ENCODE data around the gene EPB41. TPM values are rescaled to one million over a fixed set of nuclear protein-coding genes. Genes with fewer than 3 reads are reported as not detected.

The EPB41 gene
- polyA plus RNA-seq, 1 of the 3 experiments (the other 2 are of a cell fraction) = 7.4 TPM

DNA sequence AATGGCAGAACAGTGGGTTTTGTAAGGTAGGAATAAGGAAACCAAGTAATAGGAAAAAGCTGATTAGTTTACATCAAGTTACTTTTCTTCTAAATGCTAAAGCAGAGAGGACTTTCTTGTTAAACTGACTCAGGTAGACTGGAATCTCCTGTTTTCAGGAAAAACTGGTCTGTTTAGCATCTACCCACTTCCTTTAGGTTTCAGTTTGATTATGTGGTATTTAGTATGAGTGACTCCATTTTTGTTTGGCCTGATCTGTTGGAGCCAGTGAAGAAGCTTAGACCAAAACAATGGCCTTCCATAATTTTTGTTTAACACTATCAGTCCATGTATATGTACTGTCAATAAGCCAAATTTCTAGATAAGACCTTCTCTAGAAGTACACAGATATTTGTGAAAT is 88.4 kb downstream of the EPB41 start:
- H2AFZ ChIP-seq (ENCODE audit: low read depth) = no peak overlapping the region
- no peak for TF ChIP-seq JUND (IDR thresholded peaks at IDR 0.05)
- TF ChIP-seq MEF2A (IDR thresholded peaks at IDR 0.05; ENCODE audit: borderline replicate concordance, low read depth) = no peak
- TF ChIP-seq GABPA (IDR thresholded peaks at IDR 0.05; ENCODE audit: low read depth) = no peak
- no peak for TF ChIP-seq NRF1 (IDR thresholded peaks at IDR 0.05; ENCODE audit: low read depth, low read length)
- H4K20me1 ChIP-seq (ENCODE audit: insufficient read depth) = no peaks in the 10 kb centered on the region
- no peaks in the 10 kb centered on the region for H3K4me1 ChIP-seq (ENCODE audit: control insufficient read depth in 1 of 2, insufficient read depth in 2 of 2, low read depth in 1 of 2, low read length in 1 of 2)
- ChIA-PET POLR2A (no interaction called here), CTCF (interaction anchor here (1.2 kb wide), 1 partner anchor 121 kb away, joined by 4 read pairs; no protein-coding TSS in a partner anchor)
- H3K9ac ChIP-seq = no peak overlapping the region
- no peak overlapping the region for H3K4me2 ChIP-seq
- no peaks in the 10 kb centered on the region for H3K27me3 ChIP-seq (ENCODE audit: insufficient read depth)
- DNase-seq = no peak
- no peaks in the 10 kb centered on the region for H3K36me3 ChIP-seq (replicated peaks in 1 of 2; ENCODE audit: control insufficient read depth in 1 of 2, insufficient read depth in 2 of 2, low read length in 1 of 2)
- H3K9me2 ChIP-seq = no peaks in the 10 kb centered on the region
- H3K27ac ChIP-seq (ENCODE audit: low read depth in 2 of 2, low read length in 1 of 2) = no peak overlapping the region
- H3K79me2 ChIP-seq (ENCODE audit: insufficient read depth) = no peaks in the 10 kb centered on the region
- no peak overlapping the region for H3K4me3 ChIP-seq (ENCODE audit: low read depth in 2 of 2, low read length in 1 of 2)
- no peaks in the 10 kb centered on the region for H3F3A ChIP-seq (replicated peaks; ENCODE audit: insufficient read depth)
- no peaks in the 10 kb centered on the region for H3K9me3 ChIP-seq

DNA sequence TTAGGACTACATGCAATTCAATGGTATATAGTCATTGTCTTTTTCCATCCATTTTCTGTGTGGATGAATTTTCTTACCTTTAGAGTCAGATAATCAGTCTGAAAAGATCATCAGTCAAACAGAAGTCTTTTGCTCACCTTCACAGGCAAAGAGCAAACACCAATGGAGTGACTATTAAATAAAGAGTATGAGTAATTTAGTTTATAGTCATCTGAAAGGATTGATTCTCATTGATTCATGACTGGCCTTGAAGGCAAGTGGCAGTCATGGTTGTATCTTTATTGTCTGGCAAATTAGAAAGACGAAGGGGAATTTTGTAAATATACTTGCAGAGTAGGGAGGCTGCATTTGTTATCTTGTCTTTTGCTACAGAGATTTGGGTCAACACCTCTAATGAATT is 89.9 kb downstream of the EPB41 start:
- Histone ChIP-seq H3F3A (replicated peaks; ENCODE audit: insufficient read depth) (no peaks in the 10 kb centered on the region), H3K79me2 (ENCODE audit: insufficient read depth) (no peaks in the 10 kb centered on the region), H3K27me3 (ENCODE audit: insufficient read depth) (no peaks in the 10 kb centered on the region), H4K20me1 (ENCODE audit: insufficient read depth) (no peaks in the 10 kb centered on the region), H2AFZ (ENCODE audit: low read depth) (no peak overlapping the region), H3K4me2 (no peak overlapping the region), H3K36me3 (replicated peaks in 1 of 2; ENCODE audit: control insufficient read depth in 1 of 2, insufficient read depth in 2 of 2, low read length in 1 of 2) (no peaks in the 10 kb centered on the region), H3K9me2 (no peaks in the 10 kb centered on the region), H3K4me1 (ENCODE audit: control insufficient read depth in 1 of 2, insufficient read depth in 2 of 2, low read depth in 1 of 2, low read length in 1 of 2) (no peaks in the 10 kb centered on the region), H3K27ac (ENCODE audit: low read depth in 2 of 2, low read length in 1 of 2) (no peak overlapping the region), H3K9ac (no peak overlapping the region), H3K9me3 (no peaks in the 10 kb centered on the region), H3K4me3 (ENCODE audit: low read depth in 2 of 2, low read length in 1 of 2) (no peak overlapping the region)
- CTCF ChIA-PET = no interaction called here
- DNase-seq = no peak
- POLR2A ChIA-PET = no interaction called here
- TF ChIP-seq, protein P1, sequence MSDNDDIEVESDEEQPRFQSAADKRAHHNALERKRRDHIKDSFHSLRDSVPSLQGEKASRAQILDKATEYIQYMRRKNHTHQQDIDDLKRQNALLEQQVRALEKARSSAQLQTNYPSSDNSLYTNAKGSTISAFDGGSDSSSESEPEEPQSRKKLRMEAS (IDR thresholded peaks at IDR 0.05; ENCODE audit: low read depth) = no peak
- TF ChIP-seq, protein P2, sequence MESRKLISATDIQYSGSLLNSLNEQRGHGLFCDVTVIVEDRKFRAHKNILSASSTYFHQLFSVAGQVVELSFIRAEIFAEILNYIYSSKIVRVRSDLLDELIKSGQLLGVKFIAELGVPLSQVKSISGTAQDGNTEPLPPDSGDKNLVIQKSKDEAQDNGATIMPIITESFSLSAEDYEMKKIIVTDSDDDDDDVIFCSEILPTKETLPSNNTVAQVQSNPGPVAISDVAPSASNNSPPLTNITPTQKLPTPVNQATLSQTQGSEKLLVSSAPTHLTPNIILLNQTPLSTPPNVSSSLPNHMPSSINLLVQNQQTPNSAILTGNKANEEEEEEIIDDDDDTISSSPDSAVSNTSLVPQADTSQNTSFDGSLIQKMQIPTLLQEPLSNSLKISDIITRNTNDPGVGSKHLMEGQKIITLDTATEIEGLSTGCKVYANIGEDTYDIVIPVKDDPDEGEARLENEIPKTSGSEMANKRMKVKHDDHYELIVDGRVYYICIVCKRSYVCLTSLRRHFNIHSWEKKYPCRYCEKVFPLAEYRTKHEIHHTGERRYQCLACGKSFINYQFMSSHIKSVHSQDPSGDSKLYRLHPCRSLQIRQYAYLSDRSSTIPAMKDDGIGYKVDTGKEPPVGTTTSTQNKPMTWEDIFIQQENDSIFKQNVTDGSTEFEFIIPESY (IDR thresholded peaks at IDR 0.05; ENCODE audit: borderline replicate concordance, low read depth) = no peak
- TF ChIP-seq, protein P3, sequence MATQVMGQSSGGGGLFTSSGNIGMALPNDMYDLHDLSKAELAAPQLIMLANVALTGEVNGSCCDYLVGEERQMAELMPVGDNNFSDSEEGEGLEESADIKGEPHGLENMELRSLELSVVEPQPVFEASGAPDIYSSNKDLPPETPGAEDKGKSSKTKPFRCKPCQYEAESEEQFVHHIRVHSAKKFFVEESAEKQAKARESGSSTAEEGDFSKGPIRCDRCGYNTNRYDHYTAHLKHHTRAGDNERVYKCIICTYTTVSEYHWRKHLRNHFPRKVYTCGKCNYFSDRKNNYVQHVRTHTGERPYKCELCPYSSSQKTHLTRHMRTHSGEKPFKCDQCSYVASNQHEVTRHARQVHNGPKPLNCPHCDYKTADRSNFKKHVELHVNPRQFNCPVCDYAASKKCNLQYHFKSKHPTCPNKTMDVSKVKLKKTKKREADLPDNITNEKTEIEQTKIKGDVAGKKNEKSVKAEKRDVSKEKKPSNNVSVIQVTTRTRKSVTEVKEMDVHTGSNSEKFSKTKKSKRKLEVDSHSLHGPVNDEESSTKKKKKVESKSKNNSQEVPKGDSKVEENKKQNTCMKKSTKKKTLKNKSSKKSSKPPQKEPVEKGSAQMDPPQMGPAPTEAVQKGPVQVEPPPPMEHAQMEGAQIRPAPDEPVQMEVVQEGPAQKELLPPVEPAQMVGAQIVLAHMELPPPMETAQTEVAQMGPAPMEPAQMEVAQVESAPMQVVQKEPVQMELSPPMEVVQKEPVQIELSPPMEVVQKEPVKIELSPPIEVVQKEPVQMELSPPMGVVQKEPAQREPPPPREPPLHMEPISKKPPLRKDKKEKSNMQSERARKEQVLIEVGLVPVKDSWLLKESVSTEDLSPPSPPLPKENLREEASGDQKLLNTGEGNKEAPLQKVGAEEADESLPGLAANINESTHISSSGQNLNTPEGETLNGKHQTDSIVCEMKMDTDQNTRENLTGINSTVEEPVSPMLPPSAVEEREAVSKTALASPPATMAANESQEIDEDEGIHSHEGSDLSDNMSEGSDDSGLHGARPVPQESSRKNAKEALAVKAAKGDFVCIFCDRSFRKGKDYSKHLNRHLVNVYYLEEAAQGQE (IDR thresholded peaks at IDR 0.05; ENCODE audit: low read depth, low read length) = no peak
- TF ChIP-seq MEF2A (IDR thresholded peaks at IDR 0.05; ENCODE audit: borderline replicate concordance, low read depth) (no peak), SIN3A (IDR thresholded peaks at IDR 0.05; ENCODE audit: borderline replicate concordance, low read depth, low read length) (no peak), RCOR1 (IDR thresholded peaks at IDR 0.05; ENCODE audit: low read length) (no peak)
- WGBS (ENCODE audit: low lambda C conversion rate) = 96% methylated on average over 1 of the region's 1 CpG

Measured in SK-N-SH (cell line).